Subcutaneous adipose tissue (tissue), 4 donors: ENCODE results near the gene GAB1. TPM values are rescaled to one million over a fixed set of nuclear protein-coding genes. Genes with fewer than 3 reads are reported as not detected.

Experiments
- CTCF ChIP-seq: fragments of 450-650 bp; IDR thresholded peaks from one replicate; pipeline ENCODE4 v1.5.1; 2016; ENCODE audit warnings: low read depth, mild to moderate bottlenecking, control low read depth, antibody characterized with exemption, moderate library complexity
- total RNA-seq, 4 donors: library from RNA; depleted of rRNA; stranded (reverse); fragments of >200 nt; gene quantifications; one replicate each; pipeline ENCODE4 v1.1.0, GENCODE V29; 2016

Gene GAB1
- total RNA-seq, 4 donors from 2014 or later = 21.8 to 41.3 (median 31.7) TPM

- TF ChIP-seq CTCF = no peak
Measured at GRCh38 chr4:143353797-143354196, 17.1 kb downstream of the GAB1 start.

- TF ChIP-seq CTCF = no peak
Measured at GRCh38 chr4:143354990-143355389, 18.3 kb downstream of the GAB1 start.

- no peak for TF ChIP-seq CTCF
Measured at GRCh38 chr4:143355540-143356217, 19.0 kb downstream of the GAB1 start.

GRCh38 chr4:143356493-143356892 lies 19.8 kb downstream of the GAB1 start:
- no peak for TF ChIP-seq CTCF

- TF ChIP-seq CTCF = no peak
Measured at GRCh38 chr4:143357161-143357845, 20.6 kb downstream of the GAB1 start.

- no peak for TF ChIP-seq CTCF
Measured at GRCh38 chr4:143358419-143358818, 21.7 kb downstream of the GAB1 start.

- no peak for TF ChIP-seq CTCF
Measured at GRCh38 chr4:143358923-143359643, 22.4 kb downstream of the GAB1 start.
